Body of pancreas (tissue), 4 donors: ENCODE measurements around the gene NUMA1. TPM values are rescaled to one million over a fixed set of nuclear protein-coding genes. Genes with fewer than 3 reads are reported as not detected.

Source experiments
- ATAC-seq: fragments of 150-250 bp; one replicate; pipeline ENCODE4 v1.9.1; 2016
- DNase-seq, 4 donors: peaks; one replicate each; pipeline ENCODE4 v3.0.0-alpha.2; 2019
- H3K27ac ChIP-seq, 4 donors: fragments of 200-600 bp; sonication (generic); 1 replicate in 3 of 4; 2 replicates in 1 of 4; pipeline versions ENCODE4 v1.5.1 to v1.6.1; 2016 to 2019; ENCODE audit warnings: mild to moderate bottlenecking in 1 of 4, mixed read lengths in 1 of 4, moderate library complexity in 1 of 4
- H3K27me3 ChIP-seq, 2 donors: fragments of 200-600 bp; sonication (generic); one replicate each; pipeline ENCODE4 v1.6.0; 2016; ENCODE audit warnings: mild to moderate bottlenecking in 1 of 2
- H3K36me3 ChIP-seq, 2 donors: fragments of 200-600 bp; sonication (generic); replicated peaks in 1 of 2; 2 replicates each; pipeline ENCODE4 v1.5.1; 2016; ENCODE audit warnings: low read depth in 2 of 2; ENCODE audit not compliant: insufficient read depth in 1 of 2
- H3K4me1 ChIP-seq: fragments of 200-600 bp; sonication (generic); one replicate; pipeline ENCODE4 v1.6.0; 2016
- H3K4me3 ChIP-seq, 2 donors: fragments of 200-600 bp; sonication (generic); 1 replicate in 1 of 2; 2 replicates in 1 of 2; pipeline ENCODE4 v1.5.1; 2016 to 2019
- H3K9me3 ChIP-seq, 3 donors: fragments of 200-600 bp; sonication (generic); 1 replicate in 2 of 3; 2 replicates in 1 of 3; pipeline ENCODE4 v1.5.1; 2016
- CTCF ChIP-seq, 7 experiments: fragments of 450-650 bp in 4 of 7; fragments of 200-600 bp in 3 of 7; sonication (generic) in 3 of 7; IDR thresholded peaks; one replicate each; pipeline ENCODE4 v1.5.1; 2016 to 2019; ENCODE audit warnings: antibody characterized with exemption in 7 of 7
- POLR2A ChIP-seq, 3 donors: fragments of 450-650 bp; IDR thresholded peaks; one replicate each; pipeline ENCODE4 v1.6.1; 2016; ENCODE audit warnings: antibody characterized with exemption in 3 of 3, mild to moderate bottlenecking in 2 of 3
- WGBS, 2 donors: methylation state at CpG; one replicate each; pipeline ENCODE4 v1.1.5; 2017; 5-methylcytosine and 5-hydroxymethylcytosine counted together
- intact Hi-C: fragments of 100-400 bp; cut with DNase I; formaldehyde crosslinking; loops from one replicate; pipeline ENCODE4 v1.15.1; 2023
- total RNA-seq, 2 donors: library from RNA; depleted of rRNA; stranded (reverse); fragments of >200 nt; gene quantifications; one replicate each; pipeline ENCODE4 v1.1.0, GENCODE V29; 2016

The NUMA1 gene
- total RNA-seq, 2 donors from 2014 or later, result 173 to 191 TPM

GRCh38 chr11:71979602-71980001 is 100.7 kb downstream of the NUMA1 start:
- Histone ChIP-seq H3K27me3 (no peaks in the 10 kb centered on the region), H3K4me1 (no peaks in the 10 kb centered on the region), H3K36me3 (no peaks in the 10 kb centered on the region), H3K9me3 (no peaks in the 10 kb centered on the region), H3K27ac (no peak overlapping the region), H3K4me3 (no peak overlapping the region)
- 90 to 91% methylated on average over 3 of the region's 3 CpGs for WGBS, 2 donors
- TF ChIP-seq CTCF (IDR thresholded peaks at IDR 0.05), result no peak
- no peak for TF ChIP-seq POLR2A (IDR thresholded peaks at IDR 0.05)
- DNase-seq (no peak), ATAC-seq (no peak)
- intact Hi-C loops, result no loop called here

- ATAC-seq, result no peak
- no peak overlapping the region for H3K27ac ChIP-seq
- H3K9me3 ChIP-seq, result no peaks in the 10 kb centered on the region
- TF ChIP-seq CTCF (IDR thresholded peaks at IDR 0.05) (no peak), POLR2A (IDR thresholded peaks at IDR 0.05) (no peak)
- H3K4me1 ChIP-seq, result no peaks in the 10 kb centered on the region
- DNase-seq, result no peak
- intact Hi-C loops, result no loop called here
- H3K27me3 ChIP-seq, result no peaks in the 10 kb centered on the region
- no peaks in the 10 kb centered on the region for H3K36me3 ChIP-seq
- 93 to 94% methylated on average over 4 of the region's 4 CpGs for whole genome bisulfite sequencing, 2 donors
- H3K4me3 ChIP-seq, result no peak overlapping the region
Observed at GRCh38 chr11:71979094-71979493, 101.2 kb downstream of the NUMA1 start.

- Histone ChIP-seq H3K4me3 (no peak overlapping the region), H3K27me3 (no peaks in the 10 kb centered on the region), H3K9me3 (no peaks in the 10 kb centered on the region), H3K36me3 (no peaks in the 10 kb centered on the region), H3K27ac (no peak overlapping the region), H3K4me1 (no peaks in the 10 kb centered on the region)
- 37 to 46% methylated on average over 7 of the region's 7 CpGs for WGBS, 2 donors
- TF ChIP-seq POLR2A (IDR thresholded peaks at IDR 0.05), result no peak
- TF ChIP-seq CTCF (IDR thresholded peaks at IDR 0.05), result peak; percentile 37 to 78 (median 68)
- intact Hi-C loops, result no loop called here
- DNase-seq (peak; percentile 51 to 69 (median 68)), ATAC-seq (peak; percentile 70)
Observed at GRCh38 chr11:71977743-71978418, 102.5 kb downstream of the NUMA1 start.

GRCh38 chr11:71977090-71977489 is 103.3 kb downstream of the NUMA1 start:
- H3K9me3 ChIP-seq, result no peaks in the 10 kb centered on the region
- ATAC-seq (no peak), DNase-seq (no peak)
- TF ChIP-seq CTCF (IDR thresholded peaks at IDR 0.05) (no peak), POLR2A (IDR thresholded peaks at IDR 0.05) (no peak)
- intact Hi-C loops, result no loop called here
- no peaks in the 10 kb centered on the region for H3K4me1 ChIP-seq
- H3K27me3 ChIP-seq, result no peaks in the 10 kb centered on the region
- H3K36me3 ChIP-seq, result no peaks in the 10 kb centered on the region
- no peak overlapping the region for H3K4me3 ChIP-seq
- H3K27ac ChIP-seq, result no peak overlapping the region
- WGBS, 2 donors, result 44 to 56% methylated on average over 1 of the region's 1 CpG

- no peak overlapping the region for H3K27ac ChIP-seq
- no peaks in the 10 kb centered on the region for H3K4me1 ChIP-seq
- intact Hi-C loops, result no loop called here
- DNase-seq (no peak), ATAC-seq (no peak)
- no peak overlapping the region for H3K4me3 ChIP-seq
- no peaks in the 10 kb centered on the region for H3K27me3 ChIP-seq
- no peaks in the 10 kb centered on the region for H3K36me3 ChIP-seq
- no peaks in the 10 kb centered on the region for H3K9me3 ChIP-seq
- 82 to 90% methylated on average over 5 of the region's 5 CpGs for WGBS, 2 donors
- TF ChIP-seq POLR2A (IDR thresholded peaks at IDR 0.05), result no peak
- no peak for TF ChIP-seq CTCF (IDR thresholded peaks at IDR 0.05)
Observed at GRCh38 chr11:71976551-71976950, 103.8 kb downstream of the NUMA1 start.
